PC-3 (cell line): Measurements from ENCODE around the gene PDZD2. TPM values are rescaled to one million over a fixed set of nuclear protein-coding genes. Genes with fewer than 3 reads are reported as not detected.

Experiments
- ATAC-seq: fragments of 200-7000 bp; cut with Tn5 transposase; 2 replicates; pipeline ENCODE4 v1.9.1; 2020; ENCODE audit warnings: mild to moderate bottlenecking, moderate library complexity
- BruUV-seq: library from RNA; stranded (reverse); fragments of 400-500 nt; replicated peaks from 2 replicates; lab custom pipeline; 2021; lab: Mats Ljungman, UMichigan
- CTCF ChIA-PET: fragments of 300-600 bp; sonication (Branson Sonifier 250); formaldehyde crosslinking; loops from one replicate; lab custom pipeline; 2022; ENCODE audit warnings: antibody characterized with exemption; lab: Charles Lee
- POLR2A ChIA-PET: fragments of 300-600 bp; sonication (Branson Sonifier 250); formaldehyde crosslinking; loops from one replicate; lab custom pipeline; 2022; ENCODE audit warnings: antibody characterized with exemption; ENCODE audit not compliant: unreplicated experiment; lab: Charles Lee
- DNase-seq: peaks from one replicate; pipeline ENCODE4 v3.0.0-alpha.2; 2015
- H2AFZ ChIP-seq: fragments of 300-600 bp; sonication (generic); 2 replicates; pipeline ENCODE4 v1.6.0; 2016; ENCODE audit warnings: antibody characterized with exemption, low read length
- H3F3A ChIP-seq: fragments of 300-600 bp; sonication (generic); one replicate; pipeline ENCODE4 v1.6.0; 2017; ENCODE audit warnings: antibody characterized with exemption, low read length, control low read depth, mild to moderate bottlenecking; ENCODE audit not compliant: unreplicated experiment
- H3K27ac ChIP-seq: fragments of 300-600 bp; sonication (generic); 2 replicates; pipeline ENCODE4 v1.5.1; 2016; ENCODE audit warnings: mild to moderate bottlenecking, low read length
- H3K27me3 ChIP-seq: fragments of 300-600 bp; sonication (generic); 2 replicates; pipeline ENCODE4 v1.6.1; 2016; ENCODE audit warnings: low read length, mixed read lengths
- H3K36me3 ChIP-seq: fragments of 300-600 bp; sonication (generic); 2 replicates; pipeline ENCODE4 v1.6.1; 2016; ENCODE audit warnings: low read depth, mixed run types, low read length, mixed read lengths
- H3K4me1 ChIP-seq: fragments of 300-600 bp; sonication (generic); 2 replicates; pipeline ENCODE4 v1.5.1; 2016; ENCODE audit warnings: low read length; ENCODE audit not compliant: insufficient read depth
- H3K4me2 ChIP-seq: fragments of 300-600 bp; sonication (generic); 2 replicates; pipeline ENCODE4 v1.6.0; 2016; ENCODE audit warnings: low read length
- H3K4me3 ChIP-seq: fragments of 300-600 bp; sonication (generic); 2 replicates; pipeline ENCODE4 v1.5.1; 2016; ENCODE audit warnings: mild to moderate bottlenecking, low read length, mixed read lengths
- H3K79me2 ChIP-seq: fragments of 300-600 bp; sonication (generic); 2 replicates; pipeline ENCODE4 v1.6.1; 2017; ENCODE audit warnings: low read length, mixed read lengths
- H3K9ac ChIP-seq: fragments of 300-600 bp; sonication (generic); 2 replicates; pipeline ENCODE4 v1.6.0; 2016; ENCODE audit warnings: mild to moderate bottlenecking, low read length
- H3K9me2 ChIP-seq: fragments of 300-600 bp; sonication (generic); replicated peaks from 2 replicates; pipeline ENCODE4 v1.6.1; 2016; ENCODE audit warnings: mixed run types, low read length, mixed read lengths
- H3K9me3 ChIP-seq: fragments of 300-600 bp; sonication (generic); 2 replicates; pipeline ENCODE4 v1.6.1; 2016; ENCODE audit warnings: low read length, mixed read lengths
- H4K20me1 ChIP-seq: fragments of 300-600 bp; sonication (generic); 2 replicates; pipeline ENCODE4 v1.6.1; 2016; ENCODE audit warnings: low read length, mixed read lengths
- CTCF ChIP-seq: fragments of 300-600 bp; sonication (generic); conservative IDR thresholded peaks from 2 replicates; pipeline ENCODE4 v1.5.1; 2017; ENCODE audit warnings: antibody characterized with exemption, low read depth, mild to moderate bottlenecking, low read length
- EZH2 ChIP-seq: fragments of 300-600 bp; sonication (generic); IDR thresholded peaks from one replicate; pipeline ENCODE4 v1.6.1; 2017; ENCODE audit warnings: antibody characterized with exemption, mild to moderate bottlenecking, low read length; ENCODE audit not compliant: unreplicated experiment
- EZH2phosphoT487 ChIP-seq: fragments of 300-600 bp; sonication (generic); IDR thresholded peaks from 2 replicates; pipeline ENCODE4 v1.6.1; 2018; ENCODE audit warnings: mild to moderate bottlenecking, antibody characterized with exemption, low read length, borderline replicate concordance
- intact Hi-C: fragments of 100-400 bp; cut with micrococcal nuclease; formaldehyde crosslinking; loops from 2 replicates; pipeline ENCODE4 v1.9.0; 2023
- total RNA-seq: library from RNA; depleted of rRNA; stranded (reverse); fragments of >200 nt; gene quantifications from 2 replicates; pipeline ENCODE4 v1.2.3, GENCODE V29; 2014

PDZD2 gene
- total RNA-seq, 1 experiment from 2014 or later = 2.0 TPM

- TF ChIP-seq EZH2 (no peak), CTCF (no peak), EZH2phosphoT487 (no peak)
- ATAC-seq = no peak
- POLR2A ChIA-PET = no interaction called here
- DNase-seq = no peak
- H3K36me3 ChIP-seq = no peaks in the 10 kb centered on the region
- no peak overlapping the region for H3K9ac ChIP-seq
- H2AFZ ChIP-seq = no peak overlapping the region
- no peaks in the 10 kb centered on the region for H3K9me3 ChIP-seq
- no peaks in the 10 kb centered on the region for H3K79me2 ChIP-seq
- no peaks in the 10 kb centered on the region for H4K20me1 ChIP-seq
- no peak overlapping the region for H3K4me2 ChIP-seq
- H3K4me1 ChIP-seq = peaks cover 35% of the 10 kb centered on the region
- H3K27me3 ChIP-seq = no peaks in the 10 kb centered on the region
- no peak overlapping the region for H3K4me3 ChIP-seq
- CTCF ChIA-PET = no interaction called here
- no peaks in the 10 kb centered on the region for H3K9me2 ChIP-seq
- intact Hi-C loops = no loop called here
- H3F3A ChIP-seq = no peaks in the 10 kb centered on the region
- BruUV-seq = no TSS peak
- H3K27ac ChIP-seq = no peak overlapping the region
These were observed 354.4 kb downstream of the PDZD2 start for GRCh38 chr5:31993165-31993961.

- Histone ChIP-seq H3K27me3 (no peaks in the 10 kb centered on the region), H3F3A (no peaks in the 10 kb centered on the region), H3K4me1 (peaks cover 18% of the 10 kb centered on the region), H3K79me2 (no peaks in the 10 kb centered on the region), H3K4me2 (no peak overlapping the region), H3K9me2 (no peaks in the 10 kb centered on the region), H3K36me3 (no peaks in the 10 kb centered on the region), H2AFZ (no peak overlapping the region), H3K4me3 (no peak overlapping the region), H3K27ac (no peak overlapping the region), H3K9me3 (no peaks in the 10 kb centered on the region), H4K20me1 (no peaks in the 10 kb centered on the region), H3K9ac (no peak overlapping the region)
- TF ChIP-seq EZH2phosphoT487 (no peak), CTCF (no peak), EZH2 (no peak)
- DNase-seq = no peak
- ATAC-seq = no peak
- ChIA-PET POLR2A (no interaction called here), CTCF (no interaction called here)
- no TSS peak for BruUV-seq
- intact Hi-C loops = no loop called here
These were observed 356.1 kb downstream of the PDZD2 start for GRCh38 chr5:31995006-31995405.

GRCh38 chr5:31995714-31996113 lies 356.8 kb downstream of the PDZD2 start:
- no peaks in the 10 kb centered on the region for H3K9me3 ChIP-seq
- no peaks in the 10 kb centered on the region for H3K27me3 ChIP-seq
- no peaks in the 10 kb centered on the region for H3F3A ChIP-seq
- no peaks in the 10 kb centered on the region for H3K79me2 ChIP-seq
- no peak for TF ChIP-seq EZH2
- TF ChIP-seq EZH2phosphoT487 = no peak
- TF ChIP-seq CTCF = no peak
- no peaks in the 10 kb centered on the region for H3K9me2 ChIP-seq
- CTCF ChIA-PET = no interaction called here
- H3K4me2 ChIP-seq = no peak overlapping the region
- H3K36me3 ChIP-seq = no peaks in the 10 kb centered on the region
- no peak overlapping the region for H3K4me3 ChIP-seq
- no peaks in the 10 kb centered on the region for H4K20me1 ChIP-seq
- H2AFZ ChIP-seq = no peak overlapping the region
- POLR2A ChIA-PET = no interaction called here
- H3K27ac ChIP-seq = no peak overlapping the region
- intact Hi-C loops = no loop called here
- ATAC-seq (no peak), DNase-seq (no peak)
- H3K9ac ChIP-seq = no peak overlapping the region
- no TSS peak for BruUV-seq
- H3K4me1 ChIP-seq = peaks cover 11% of the 10 kb centered on the region
